GM12878 (cell line): ENCODE measurements around the gene PISD. TPM values are rescaled to one million over a fixed set of nuclear protein-coding genes. Genes with fewer than 3 reads are reported as not detected.

Experiments
- ATAC-seq: fragments of 200-7000 bp; cut with Tn5 transposase; 3 replicates; pipeline ENCODE4 v1.9.1; 2020; ENCODE audit warnings: mild to moderate bottlenecking, moderate library complexity
- BruUV-seq: library from RNA; stranded (reverse); fragments of 400-500 nt; replicated peaks from 2 replicates; lab custom pipeline; 2021; lab: Mats Ljungman, UMichigan
- CTCF ChIA-PET: fragments of 300-600 bp; sonication (Branson Sonifier 250); formaldehyde crosslinking; extraction: SDS; loops from one replicate; lab custom pipeline; 2021; ENCODE audit warnings: inconsistent platforms; lab: Yijun Ruan, JAX
- POLR2A ChIA-PET: fragments of 350-600 bp; formaldehyde crosslinking; extraction: SDS; loops from one replicate; lab custom pipeline; 2021; ENCODE audit warnings: inconsistent platforms; lab: Charles Lee
- RAD21 ChIA-PET: fragments of 300-600 bp; sonication (Branson Sonifier 250); formaldehyde crosslinking; loops from one replicate; lab custom pipeline; 2023; ENCODE audit warnings: antibody characterized with exemption; ENCODE audit not compliant: unreplicated experiment; lab: Charles Lee
- SMC1A ChIA-PET: fragments of 300-600 bp; sonication (Branson Sonifier 250); formaldehyde crosslinking; loops from one replicate; lab custom pipeline; 2023; ENCODE audit not compliant: unreplicated experiment, uncharacterized antibody; lab: Charles Lee
- DNase-seq: peaks from one replicate; pipeline ENCODE4 v3.0.0-alpha.2; 2011; ENCODE audit warnings: low read depth, low spot score
- FAIRE-seq: peaks from 3 replicates; lab custom pipeline; 2011; peaks lifted over from hg19 to GRCh38; lab: Jason Lieb, UNC
- H2AFZ ChIP-seq: 2 replicates; pipeline ENCODE4 v1.6.0; 2011; ENCODE audit warnings: low read depth, low read length, control low read depth; ENCODE audit not compliant: control insufficient read depth
- H3K27ac ChIP-seq: 2 replicates; pipeline ENCODE4 v1.5.1; 2011; ENCODE audit warnings: control low read depth; ENCODE audit not compliant: control insufficient read depth, insufficient read depth
- H3K27me3 ChIP-seq, 2 experiments: replicated peaks in 1 of 2; 2 replicates each; pipeline versions ENCODE4 v1.6.0 to v1.6.1; 2011; ENCODE audit warnings: low read length in 1 of 2; ENCODE audit not compliant: control insufficient read depth in 2 of 2, insufficient read depth in 2 of 2
- H3K36me3 ChIP-seq, 2 experiments: 2 replicates each; pipeline ENCODE4 v1.5.1; 2011; ENCODE audit warnings: low read length in 1 of 2; ENCODE audit not compliant: control insufficient read depth in 2 of 2, insufficient read depth in 2 of 2
- H3K4me1 ChIP-seq: 2 replicates; pipeline ENCODE4 v1.6.1; 2011; ENCODE audit warnings: mild to moderate bottlenecking, low read length, moderate library complexity, mixed read lengths; ENCODE audit not compliant: control insufficient read depth, insufficient read depth
- H3K4me2 ChIP-seq: 2 replicates; pipeline ENCODE4 v1.6.0; 2011; ENCODE audit warnings: control low read depth; ENCODE audit not compliant: control insufficient read depth, insufficient read depth
- H3K4me3 ChIP-seq: fragments of 200-600 bp; sonication (generic); 2 replicates; pipeline ENCODE4 v1.5.1; 2016
- H3K79me2 ChIP-seq: 2 replicates; pipeline ENCODE4 v1.6.0; 2011; ENCODE audit warnings: low read length; ENCODE audit not compliant: control insufficient read depth, insufficient read depth
- H3K9ac ChIP-seq: 2 replicates; pipeline ENCODE4 v1.8.0; 2011; ENCODE audit warnings: low read length, control low read depth, mixed read lengths; ENCODE audit not compliant: control insufficient read depth, insufficient read depth
- H3K9me3 ChIP-seq: replicated peaks from 3 replicates; pipeline ENCODE4 v1.5.1; 2011; ENCODE audit warnings: mild to moderate bottlenecking, low read length; ENCODE audit not compliant: control insufficient read depth, insufficient read depth
- H4K20me1 ChIP-seq: 2 replicates; pipeline ENCODE4 v1.6.0; 2011; ENCODE audit not compliant: control insufficient read depth, insufficient read depth
- BACH1 ChIP-seq: fragments of 450-650 bp; IDR thresholded peaks from 2 replicates; pipeline ENCODE4 v1.6.1; 2017; ENCODE audit warnings: mild to moderate bottlenecking, borderline replicate concordance
- CHD2 ChIP-seq: IDR thresholded peaks from 2 replicates; pipeline ENCODE4 v1.6.1; 2011; ENCODE audit warnings: low read depth, low read length, improper control_type of control experiment, borderline replicate concordance
- CREM ChIP-seq: IDR thresholded peaks from 2 replicates; pipeline ENCODE4 v1.6.1; 2014; ENCODE audit warnings: antibody characterized with exemption, low read depth
- HCFC1 ChIP-seq: fragments of 150-350 bp; IDR thresholded peaks from 2 replicates; pipeline ENCODE4 v1.6.1; 2014; ENCODE audit warnings: low read length
- HDGF ChIP-seq: fragments of 450-650 bp; IDR thresholded peaks from 2 replicates; pipeline ENCODE4 v1.6.1; 2016; ENCODE audit warnings: antibody characterized with exemption
- MYC ChIP-seq: IDR thresholded peaks from 2 replicates; pipeline ENCODE4 v1.6.1; 2011; ENCODE audit warnings: mild to moderate bottlenecking, low read length, moderate library complexity, inconsistent platforms; ENCODE audit not compliant: insufficient read depth, insufficient replicate concordance, insufficient read length, severe bottlenecking
- POU2F2 ChIP-seq: IDR thresholded peaks from 3 replicates; pipeline ENCODE4 v1.6.1; 2011; ENCODE audit warnings: low read depth, mild to moderate bottlenecking, low read length, borderline replicate concordance
- RAD21 ChIP-seq: IDR thresholded peaks from 2 replicates; pipeline ENCODE4 v1.6.1; 2011; ENCODE audit warnings: mild to moderate bottlenecking, low read depth, low read length, moderate library complexity; ENCODE audit not compliant: insufficient read depth
- RFX5 ChIP-seq: IDR thresholded peaks from 2 replicates; pipeline ENCODE4 v1.6.1; 2011; ENCODE audit warnings: low read depth, low read length, improper control_type of control experiment
- SUZ12 ChIP-seq: fragments of 200-600 bp; sonication (generic); IDR thresholded peaks from one replicate; pipeline ENCODE4 v1.6.1; 2018; ENCODE audit warnings: antibody characterized with exemption, mild to moderate bottlenecking; ENCODE audit not compliant: unreplicated experiment
- TBL1XR1 ChIP-seq: IDR thresholded peaks from 2 replicates; pipeline ENCODE4 v1.6.1; 2012; ENCODE audit warnings: low read depth, low read length, improper control_type of control experiment
- WRNIP1 ChIP-seq: IDR thresholded peaks from 2 replicates; pipeline ENCODE4 v1.6.1; 2011; ENCODE audit warnings: low read depth, low read length, improper control_type of control experiment, borderline replicate concordance
- ZNF217 ChIP-seq: fragments of 450-650 bp; IDR thresholded peaks from 2 replicates; pipeline ENCODE4 v1.6.1; 2017; ENCODE audit warnings: antibody characterized with exemption, mild to moderate bottlenecking
- ZNF24 ChIP-seq: fragments of 450-650 bp; IDR thresholded peaks from 2 replicates; pipeline ENCODE4 v1.6.1; 2017; ENCODE audit warnings: antibody characterized with exemption, mild to moderate bottlenecking
- WGBS: methylation state at CpG from one replicate; pipeline ENCODE4 v1.1.6; 2016; ENCODE audit warnings: low lambda C conversion rate; ENCODE audit not compliant: insufficient replicate concordance, insufficient coverage; ENCODE audit errors: missing lambda C conversion rate; 5-methylcytosine and 5-hydroxymethylcytosine counted together
- in situ Hi-C: fragments of 300-500 bp; cut with MboI; formaldehyde crosslinking; loops from 9 replicates; pipeline ENCODE4 v1.14.3; 2018; ENCODE audit warnings: mixed read lengths
- intact Hi-C: fragments of 100-400 bp; cut with micrococcal nuclease; formaldehyde crosslinking; loops from one replicate; pipeline ENCODE4 v1.14.2; 2022; ENCODE audit not compliant: unreplicated experiment
- polyA plus RNA-seq, 11 experiments: library from polyadenylated mRNA; depleted of rRNA in 4 of 11; unstranded in 6 of 11; stranded (reverse) in 5 of 11; fragments of >200 nt; fragmentation: Nextera tagmentation in 4 of 11; fragmentation: Illumina TruSeq in 1 of 11; extraction: Ambion mirVana in 4 of 11; extraction: Trizol in 1 of 11; gene quantifications; 1 replicate in 1 of 11; 2 replicates in 10 of 11; pipeline versions ENCODE4 v1.2.1 to v1.2.3, GENCODE V29; 2011 to 2016; ENCODE audit warnings: inconsistent platforms in 2 of 11, missing spikeins in 2 of 11, low read depth in 1 of 11
- total RNA-seq, 4 experiments: library from RNA; depleted of rRNA in 3 of 4; stranded (reverse); fragments of >200 nt in 3 of 4; fragmentation: Illumina TruSeq in 1 of 4; extraction: Trizol in 1 of 4; gene quantifications; 2 replicates each; pipeline versions ENCODE4 v1.2.1 to v1.2.3, GENCODE V29; 2013 to 2021
- TF ChIP-seq, protein P1 (sequence below): fragments of 450-650 bp; IDR thresholded peaks from 2 replicates; pipeline ENCODE4 v1.6.1; 2017; ENCODE audit warnings: mild to moderate bottlenecking
- TF ChIP-seq, protein P2 (sequence below): IDR thresholded peaks from 2 replicates; pipeline ENCODE4 v1.6.1; 2011; ENCODE audit warnings: mild to moderate bottlenecking, low read depth, low read length, moderate library complexity; ENCODE audit not compliant: insufficient replicate concordance
- TF ChIP-seq, protein P3 (sequence below): fragments of 450-650 bp; formaldehyde crosslinking; IDR thresholded peaks from 2 replicates; pipeline ENCODE4 v1.4.0; 2020; ENCODE audit warnings: mild to moderate bottlenecking, moderate library complexity
- TF ChIP-seq, protein P4 (sequence below): IDR thresholded peaks from 2 replicates; pipeline ENCODE4 v1.6.1; 2011; ENCODE audit warnings: low read depth, low read length, improper control_type of control experiment, borderline replicate concordance

Gene PISD
- total and polyA plus RNA-seq, 10 of the 15 experiments (the other 5 are each of a cell fraction or from before 2014, with no cell fraction given): 25.8 to 62.7 (median 45.8) TPM

DNA sequence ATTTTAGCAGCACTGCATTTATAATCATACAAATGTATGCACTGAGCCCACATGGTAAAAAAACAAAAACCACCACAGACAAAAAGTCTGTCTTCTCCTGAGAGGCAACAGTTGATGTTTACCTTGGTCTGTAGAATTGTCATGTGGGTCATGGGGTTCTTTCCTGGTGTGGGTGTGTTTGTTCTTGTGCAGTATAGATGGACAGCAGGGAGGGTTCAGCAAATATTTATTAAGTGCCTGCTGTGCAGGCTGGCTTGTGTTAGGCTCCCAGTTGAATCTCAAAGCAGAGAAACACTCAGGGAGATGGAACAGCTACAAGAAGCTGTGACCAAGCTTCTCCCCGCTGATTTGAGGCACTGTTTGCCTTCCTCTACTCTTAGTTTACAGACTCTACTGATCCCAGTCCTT is 82.2 kb downstream of the PISD start:
- Histone ChIP-seq H4K20me1 (no peaks in the 10 kb centered on the region), H3K79me2 (no peaks in the 10 kb centered on the region), H3K9me3 (no peaks in the 10 kb centered on the region), H3K4me3 (no peak overlapping the region), H3K9ac (no peak overlapping the region), H3K36me3 (peaks cover 11 to 17% of the 10 kb centered on the region in 2 experiments), H2AFZ (no peak overlapping the region), H3K4me2 (no peak overlapping the region), H3K27ac (no peak overlapping the region), H3K4me1 (0 out of 2 replicates have a peak, but pooled peaks cover 3% of the 10 kb centered on the region), H3K27me3 (no peaks in the 10 kb centered on the region)
- in situ Hi-C loops (no loop called here), intact Hi-C loops (no loop called here)
- no peak for FAIRE-seq
- BruUV-seq: no TSS peak
- DNase-seq: no peak
- ChIA-PET SMC1A (no interaction called here), CTCF (no interaction called here), POLR2A (interaction anchor here (1.0 kb wide), 1 partner anchor 9 kb away, joined by 4 read pairs; no protein-coding TSS in a partner anchor), RAD21 (no interaction called here)
- ATAC-seq: no peak
- 100% methylated on average over 1 of the region's 1 CpG for WGBS
- TF ChIP-seq, protein P1, sequence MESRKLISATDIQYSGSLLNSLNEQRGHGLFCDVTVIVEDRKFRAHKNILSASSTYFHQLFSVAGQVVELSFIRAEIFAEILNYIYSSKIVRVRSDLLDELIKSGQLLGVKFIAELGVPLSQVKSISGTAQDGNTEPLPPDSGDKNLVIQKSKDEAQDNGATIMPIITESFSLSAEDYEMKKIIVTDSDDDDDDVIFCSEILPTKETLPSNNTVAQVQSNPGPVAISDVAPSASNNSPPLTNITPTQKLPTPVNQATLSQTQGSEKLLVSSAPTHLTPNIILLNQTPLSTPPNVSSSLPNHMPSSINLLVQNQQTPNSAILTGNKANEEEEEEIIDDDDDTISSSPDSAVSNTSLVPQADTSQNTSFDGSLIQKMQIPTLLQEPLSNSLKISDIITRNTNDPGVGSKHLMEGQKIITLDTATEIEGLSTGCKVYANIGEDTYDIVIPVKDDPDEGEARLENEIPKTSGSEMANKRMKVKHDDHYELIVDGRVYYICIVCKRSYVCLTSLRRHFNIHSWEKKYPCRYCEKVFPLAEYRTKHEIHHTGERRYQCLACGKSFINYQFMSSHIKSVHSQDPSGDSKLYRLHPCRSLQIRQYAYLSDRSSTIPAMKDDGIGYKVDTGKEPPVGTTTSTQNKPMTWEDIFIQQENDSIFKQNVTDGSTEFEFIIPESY: no peak
- TF ChIP-seq MYC: no peak
- TF ChIP-seq WRNIP1: no peak
- no peak for TF ChIP-seq CREM
- TF ChIP-seq, protein P2, sequence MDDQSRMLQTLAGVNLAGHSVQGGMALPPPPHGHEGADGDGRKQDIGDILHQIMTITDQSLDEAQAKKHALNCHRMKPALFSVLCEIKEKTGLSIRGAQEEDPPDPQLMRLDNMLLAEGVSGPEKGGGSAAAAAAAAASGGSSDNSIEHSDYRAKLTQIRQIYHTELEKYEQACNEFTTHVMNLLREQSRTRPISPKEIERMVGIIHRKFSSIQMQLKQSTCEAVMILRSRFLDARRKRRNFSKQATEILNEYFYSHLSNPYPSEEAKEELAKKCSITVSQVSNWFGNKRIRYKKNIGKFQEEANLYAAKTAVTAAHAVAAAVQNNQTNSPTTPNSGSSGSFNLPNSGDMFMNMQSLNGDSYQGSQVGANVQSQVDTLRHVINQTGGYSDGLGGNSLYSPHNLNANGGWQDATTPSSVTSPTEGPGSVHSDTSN: no peak
- no peak for TF ChIP-seq BACH1
- TF ChIP-seq ZNF24: no peak
- TF ChIP-seq HCFC1: no peak
- TF ChIP-seq ZNF217: no peak
- TF ChIP-seq SUZ12: no peak
- TF ChIP-seq CHD2: no peak
- TF ChIP-seq, protein P3, sequence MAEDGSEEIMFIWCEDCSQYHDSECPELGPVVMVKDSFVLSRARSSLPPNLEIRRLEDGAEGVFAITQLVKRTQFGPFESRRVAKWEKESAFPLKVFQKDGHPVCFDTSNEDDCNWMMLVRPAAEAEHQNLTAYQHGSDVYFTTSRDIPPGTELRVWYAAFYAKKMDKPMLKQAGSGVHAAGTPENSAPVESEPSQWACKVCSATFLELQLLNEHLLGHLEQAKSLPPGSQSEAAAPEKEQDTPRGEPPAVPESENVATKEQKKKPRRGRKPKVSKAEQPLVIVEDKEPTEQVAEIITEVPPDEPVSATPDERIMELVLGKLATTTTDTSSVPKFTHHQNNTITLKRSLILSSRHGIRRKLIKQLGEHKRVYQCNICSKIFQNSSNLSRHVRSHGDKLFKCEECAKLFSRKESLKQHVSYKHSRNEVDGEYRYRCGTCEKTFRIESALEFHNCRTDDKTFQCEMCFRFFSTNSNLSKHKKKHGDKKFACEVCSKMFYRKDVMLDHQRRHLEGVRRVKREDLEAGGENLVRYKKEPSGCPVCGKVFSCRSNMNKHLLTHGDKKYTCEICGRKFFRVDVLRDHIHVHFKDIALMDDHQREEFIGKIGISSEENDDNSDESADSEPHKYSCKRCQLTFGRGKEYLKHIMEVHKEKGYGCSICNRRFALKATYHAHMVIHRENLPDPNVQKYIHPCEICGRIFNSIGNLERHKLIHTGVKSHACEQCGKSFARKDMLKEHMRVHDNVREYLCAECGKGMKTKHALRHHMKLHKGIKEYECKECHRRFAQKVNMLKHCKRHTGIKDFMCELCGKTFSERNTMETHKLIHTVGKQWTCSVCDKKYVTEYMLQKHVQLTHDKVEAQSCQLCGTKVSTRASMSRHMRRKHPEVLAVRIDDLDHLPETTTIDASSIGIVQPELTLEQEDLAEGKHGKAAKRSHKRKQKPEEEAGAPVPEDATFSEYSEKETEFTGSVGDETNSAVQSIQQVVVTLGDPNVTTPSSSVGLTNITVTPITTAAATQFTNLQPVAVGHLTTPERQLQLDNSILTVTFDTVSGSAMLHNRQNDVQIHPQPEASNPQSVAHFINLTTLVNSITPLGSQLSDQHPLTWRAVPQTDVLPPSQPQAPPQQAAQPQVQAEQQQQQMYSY: no peak
- no peak for TF ChIP-seq RAD21
- TF ChIP-seq, protein P4, sequence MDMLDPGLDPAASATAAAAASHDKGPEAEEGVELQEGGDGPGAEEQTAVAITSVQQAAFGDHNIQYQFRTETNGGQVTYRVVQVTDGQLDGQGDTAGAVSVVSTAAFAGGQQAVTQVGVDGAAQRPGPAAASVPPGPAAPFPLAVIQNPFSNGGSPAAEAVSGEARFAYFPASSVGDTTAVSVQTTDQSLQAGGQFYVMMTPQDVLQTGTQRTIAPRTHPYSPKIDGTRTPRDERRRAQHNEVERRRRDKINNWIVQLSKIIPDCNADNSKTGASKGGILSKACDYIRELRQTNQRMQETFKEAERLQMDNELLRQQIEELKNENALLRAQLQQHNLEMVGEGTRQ: no peak
- no peak for TF ChIP-seq POU2F2
- TF ChIP-seq HDGF: no peak
- TF ChIP-seq TBL1XR1: no peak
- TF ChIP-seq RFX5: no peak
